ENCODE measurements around the gene COMMD1. TPM values are rescaled to one million over a fixed set of nuclear protein-coding genes. Genes with fewer than 3 reads are reported as not detected.

The COMMD1 gene
- total RNA-seq, 1 donor from 2014 or later, result 26.6 TPM

DNA sequence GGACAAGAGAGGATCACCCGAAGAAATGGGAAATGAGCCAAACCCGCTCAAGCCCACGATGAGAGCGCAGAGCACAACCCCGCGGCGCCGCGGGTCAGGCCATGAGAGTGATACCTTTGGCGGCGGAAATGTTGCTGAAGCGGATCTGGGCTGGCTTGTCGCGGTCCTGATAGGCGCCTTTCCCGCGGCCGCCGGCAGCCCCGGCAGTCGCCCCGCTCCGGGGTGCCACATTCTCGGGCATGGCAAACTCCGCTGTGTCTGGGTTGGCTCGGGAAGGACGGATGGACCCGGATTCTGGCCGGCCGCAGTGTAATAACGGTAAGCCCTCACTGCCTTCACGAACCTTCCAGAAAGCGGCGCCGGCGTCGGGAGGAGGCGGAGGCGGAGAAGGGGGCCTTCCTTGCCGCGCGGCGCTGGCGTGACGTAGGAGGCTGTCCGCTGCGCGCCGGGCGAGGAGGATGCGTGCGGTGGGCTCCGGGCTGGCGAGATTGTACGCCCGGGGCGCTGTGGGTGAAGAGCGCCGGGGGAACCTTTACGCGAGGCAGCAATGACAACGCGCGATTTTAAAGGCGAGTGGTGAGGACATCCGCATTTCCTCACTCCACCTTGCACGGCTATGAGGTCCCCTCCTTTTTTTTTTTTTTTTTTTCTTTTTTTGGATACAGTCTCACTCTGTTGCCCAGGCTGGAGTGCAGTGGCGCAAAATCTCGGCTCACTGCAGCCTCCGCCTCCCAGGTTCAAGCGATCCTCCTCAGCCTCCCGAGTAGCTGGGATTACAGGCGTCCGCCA, 17.0 kb upstream of the COMMD1 start, which contains the start of gene CCT4:
TSS of gene CCT4 (minus strand) at position 390 of the 789 bp plus-strand sequence. CDS start at position 241, 149 bp downstream.
- Histone ChIP-seq H3K4me1 (peaks cover 26% of the 10 kb centered on the region), H3K27ac (peak within 1 kb of the TSS; percentile 95), H3K4me3 (peak within 1 kb of the TSS; percentile 82), H3K9me3 (no peaks in the 10 kb centered on the region), H3K27me3 (ENCODE audit: low read depth) (no peaks in the 10 kb centered on the region), H3K36me3 (peaks cover 29% of the 10 kb centered on the region)
- intact Hi-C loops (cut with DNase I), result no loop called here
- TF ChIP-seq, protein P1, sequence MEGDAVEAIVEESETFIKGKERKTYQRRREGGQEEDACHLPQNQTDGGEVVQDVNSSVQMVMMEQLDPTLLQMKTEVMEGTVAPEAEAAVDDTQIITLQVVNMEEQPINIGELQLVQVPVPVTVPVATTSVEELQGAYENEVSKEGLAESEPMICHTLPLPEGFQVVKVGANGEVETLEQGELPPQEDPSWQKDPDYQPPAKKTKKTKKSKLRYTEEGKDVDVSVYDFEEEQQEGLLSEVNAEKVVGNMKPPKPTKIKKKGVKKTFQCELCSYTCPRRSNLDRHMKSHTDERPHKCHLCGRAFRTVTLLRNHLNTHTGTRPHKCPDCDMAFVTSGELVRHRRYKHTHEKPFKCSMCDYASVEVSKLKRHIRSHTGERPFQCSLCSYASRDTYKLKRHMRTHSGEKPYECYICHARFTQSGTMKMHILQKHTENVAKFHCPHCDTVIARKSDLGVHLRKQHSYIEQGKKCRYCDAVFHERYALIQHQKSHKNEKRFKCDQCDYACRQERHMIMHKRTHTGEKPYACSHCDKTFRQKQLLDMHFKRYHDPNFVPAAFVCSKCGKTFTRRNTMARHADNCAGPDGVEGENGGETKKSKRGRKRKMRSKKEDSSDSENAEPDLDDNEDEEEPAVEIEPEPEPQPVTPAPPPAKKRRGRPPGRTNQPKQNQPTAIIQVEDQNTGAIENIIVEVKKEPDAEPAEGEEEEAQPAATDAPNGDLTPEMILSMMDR (IDR thresholded peaks at IDR 0.05), result no peak
- DNase-seq (peak; percentile 91), ATAC-seq (peak; percentile 94 to 97)

DNA sequence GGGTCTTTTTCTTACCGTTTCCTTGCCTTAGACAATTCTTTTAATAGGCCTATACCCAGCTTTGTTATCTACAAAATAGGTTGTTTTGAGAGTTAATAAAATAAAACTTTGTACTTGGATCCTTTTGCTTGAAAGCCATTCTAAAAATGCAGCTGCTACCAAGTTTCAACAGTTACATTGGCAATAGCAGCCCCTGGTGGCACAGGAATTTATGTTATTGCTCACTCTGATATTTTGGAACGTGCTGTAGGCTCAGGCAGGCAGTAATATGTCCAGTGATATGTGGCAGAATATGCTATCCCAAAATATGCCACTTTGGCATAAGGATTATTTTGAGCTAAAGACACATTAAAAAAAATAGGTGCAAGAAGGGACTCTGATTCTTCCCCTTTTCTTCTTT, 6.7 kb upstream of the COMMD1 start:
- no peak for ATAC-seq

DNA sequence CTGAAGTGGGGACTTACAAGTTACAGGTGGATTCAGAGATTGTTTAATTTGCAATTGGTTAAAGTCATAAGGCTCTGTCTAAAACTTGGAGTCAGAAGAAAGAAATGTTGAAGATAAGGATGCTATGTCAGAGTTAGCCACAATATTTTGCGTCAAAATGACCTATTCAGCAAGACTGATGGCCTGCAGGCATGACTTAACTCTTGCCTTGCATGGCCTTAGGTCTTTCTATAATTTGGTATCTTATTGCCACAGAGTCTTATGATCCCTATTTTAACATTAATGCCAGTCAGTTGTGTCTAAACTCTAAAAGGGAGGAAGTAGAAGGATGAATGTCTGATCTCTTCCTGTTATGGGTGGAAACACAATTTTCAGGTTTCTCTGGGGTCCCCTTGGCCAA, 5.2 kb upstream of the COMMD1 start:
- no peak for ATAC-seq
- Histone ChIP-seq H3K27me3 (ENCODE audit: low read depth) (no peaks in the 10 kb centered on the region), H3K4me3 (no peak overlapping the region), H3K27ac (no peak overlapping the region), H3K4me1 (peaks cover 7% of the 10 kb centered on the region), H3K36me3 (no peaks in the 10 kb centered on the region), H3K9me3 (no peaks in the 10 kb centered on the region)
- TF ChIP-seq, protein P1 (IDR thresholded peaks at IDR 0.05), result no peak
- no peak for DNase-seq
- intact Hi-C loops (cut with DNase I), result no loop called here

More for the DNA sequence above, 6.7 kb upstream of the COMMD1 start:
- TF ChIP-seq, protein P1 (IDR thresholded peaks at IDR 0.05), result no peak
- Histone ChIP-seq H3K9me3 (no peaks in the 10 kb centered on the region), H3K4me3 (no peak overlapping the region), H3K4me1 (no peaks in the 10 kb centered on the region), H3K36me3 (no peaks in the 10 kb centered on the region), H3K27me3 (ENCODE audit: low read depth) (no peaks in the 10 kb centered on the region), H3K27ac (no peak overlapping the region)
- no peak for DNase-seq
- intact Hi-C loops (cut with DNase I), result no loop called here

DNA sequence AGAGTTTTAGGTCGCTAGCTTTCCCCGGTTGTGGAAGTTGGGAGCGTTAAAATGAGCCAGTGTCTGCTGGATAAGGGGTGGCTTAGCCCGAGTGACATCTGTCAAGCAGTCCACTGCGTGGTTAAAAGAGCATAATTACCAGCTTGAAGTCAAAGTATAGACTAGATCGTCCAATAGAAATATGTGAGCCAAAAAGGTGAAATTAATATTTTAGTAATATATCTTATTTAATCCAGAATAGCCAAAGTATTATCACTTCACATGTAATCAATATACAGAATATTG, 654 bp downstream of the COMMD1 start:
- H3K4me1 ChIP-seq, result peaks cover 22% of the 10 kb centered on the region
- H3K4me3 ChIP-seq, result peak overlapping the region; percentile 88
- peak in 1 of 2 donors; percentile 18 for ATAC-seq
- H3K36me3 ChIP-seq, result no peaks in the 10 kb centered on the region
- H3K9me3 ChIP-seq, result no peaks in the 10 kb centered on the region
- H3K27me3 ChIP-seq (ENCODE audit: low read depth), result no peaks in the 10 kb centered on the region
- H3K27ac ChIP-seq, result peak overlapping the region; percentile 78
- TF ChIP-seq, protein P1 (IDR thresholded peaks at IDR 0.05), result no peak
- DNase-seq, result no peak
- intact Hi-C loops (cut with DNase I), result no loop called here

DNA sequence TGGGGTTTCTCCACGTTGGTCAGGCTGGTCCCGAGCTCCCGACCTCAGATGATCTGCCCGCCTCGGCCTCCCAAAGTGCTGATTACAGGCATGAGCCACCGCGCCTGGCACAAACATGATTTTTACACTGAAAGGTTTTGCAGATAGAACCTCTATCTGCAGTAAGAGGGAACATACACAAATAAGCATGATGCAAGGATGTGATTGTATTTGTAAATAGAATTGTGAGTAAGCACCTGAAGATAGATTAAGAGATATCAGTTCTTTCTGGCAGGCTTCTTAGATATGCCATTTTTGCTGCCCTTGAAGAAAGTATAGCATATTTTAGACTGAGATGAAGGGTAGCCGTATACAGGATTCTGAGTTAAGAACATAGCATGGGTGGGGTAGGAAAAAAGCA, 3.6 kb downstream of the COMMD1 start:
- DNase-seq (no peak), ATAC-seq (no peak)
- H3K9me3 ChIP-seq, result no peaks in the 10 kb centered on the region
- H3K27me3 ChIP-seq (ENCODE audit: low read depth), result no peaks in the 10 kb centered on the region
- TF ChIP-seq, protein P1 (IDR thresholded peaks at IDR 0.05), result no peak
- no peak overlapping the region for H3K4me3 ChIP-seq
- H3K27ac ChIP-seq, result no peak overlapping the region
- peaks cover 22% of the 10 kb centered on the region for H3K4me1 ChIP-seq
- intact Hi-C loops (cut with DNase I), result no loop called here
- no peaks in the 10 kb centered on the region for H3K36me3 ChIP-seq
